Measurements from ENCODE around the gene COPE.

- TF ChIP-seq CTCF (conservative IDR thresholded peaks at IDR 0.05) = no peak
- no peak for TF ChIP-seq ZFX (IDR thresholded peaks at IDR 0.05)
Measured at GRCh38 chr19:18863843-18864362, 55.3 kb downstream of the COPE start.

Measured in C4-2B (cell line).